GM19025 (cell line): ENCODE data around the gene TRIM3.

ENCODE experiments used
- ATAC-seq: cut with Tn5 transposase; IDR thresholded peaks from one replicate; pipeline ENCODE4 v1.9.1; 2021; ENCODE audit warnings: mild to moderate bottlenecking, low read depth, moderate library complexity; ENCODE audit not compliant: unreplicated experiment

The TRIM3 gene

DNA sequence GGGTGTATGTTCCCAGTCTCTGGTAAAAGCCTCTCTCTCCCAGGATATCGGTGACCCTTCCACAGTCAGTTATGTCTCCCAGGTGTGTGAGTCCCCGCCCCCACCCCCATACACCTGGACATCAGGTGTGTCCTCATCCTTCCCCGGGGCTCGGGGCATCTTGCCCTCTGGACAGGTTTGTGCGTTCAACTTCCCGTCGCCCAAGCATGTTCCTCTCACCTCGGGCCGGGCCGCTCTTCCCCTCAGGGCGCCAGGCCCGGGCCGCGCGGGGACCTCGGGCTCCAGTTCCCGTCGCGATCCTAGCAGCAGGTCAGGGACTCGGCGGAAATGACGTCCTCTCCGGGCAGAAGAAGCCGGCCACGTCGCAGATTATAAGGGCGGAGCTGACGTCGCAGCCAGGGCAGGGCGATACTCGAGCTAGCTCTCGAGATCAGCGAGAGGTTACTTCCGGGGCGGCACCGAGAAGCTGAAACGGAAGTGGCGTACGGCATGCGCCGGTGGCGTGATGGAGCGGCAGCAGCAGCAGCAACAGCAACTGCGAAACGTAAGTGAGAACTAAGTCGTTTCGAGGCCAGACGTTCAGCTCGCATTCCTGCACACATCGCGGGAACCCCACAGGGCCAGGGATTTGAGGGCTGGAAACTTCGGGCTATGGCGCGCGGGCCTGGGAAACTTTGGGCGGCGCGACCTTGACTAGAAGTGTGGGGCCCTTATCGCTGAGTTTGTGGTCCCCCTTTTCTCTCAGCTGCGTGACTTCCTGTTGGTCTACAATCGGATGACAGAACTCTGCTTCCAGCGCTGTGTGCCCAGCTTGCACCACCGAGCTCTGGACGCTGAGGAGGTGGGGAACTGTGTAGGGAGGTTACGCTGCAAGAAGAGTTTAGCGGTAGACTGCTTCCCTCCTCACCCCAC lies 7.5 kb upstream of the TRIM3 start, which contains the start of the genes ARFIP2 and TIMM10B:
TSS of gene ARFIP2 (minus strand) at position 320 of the 912 bp plus-strand sequence. CDS start 910 bp downstream, outside the sequence.
TSS of gene TIMM10B (plus strand) at position 490 of the 912 bp plus-strand sequence. CDS start at position 506, 16 bp downstream.
- peak; percentile 99 for ATAC-seq

DNA sequence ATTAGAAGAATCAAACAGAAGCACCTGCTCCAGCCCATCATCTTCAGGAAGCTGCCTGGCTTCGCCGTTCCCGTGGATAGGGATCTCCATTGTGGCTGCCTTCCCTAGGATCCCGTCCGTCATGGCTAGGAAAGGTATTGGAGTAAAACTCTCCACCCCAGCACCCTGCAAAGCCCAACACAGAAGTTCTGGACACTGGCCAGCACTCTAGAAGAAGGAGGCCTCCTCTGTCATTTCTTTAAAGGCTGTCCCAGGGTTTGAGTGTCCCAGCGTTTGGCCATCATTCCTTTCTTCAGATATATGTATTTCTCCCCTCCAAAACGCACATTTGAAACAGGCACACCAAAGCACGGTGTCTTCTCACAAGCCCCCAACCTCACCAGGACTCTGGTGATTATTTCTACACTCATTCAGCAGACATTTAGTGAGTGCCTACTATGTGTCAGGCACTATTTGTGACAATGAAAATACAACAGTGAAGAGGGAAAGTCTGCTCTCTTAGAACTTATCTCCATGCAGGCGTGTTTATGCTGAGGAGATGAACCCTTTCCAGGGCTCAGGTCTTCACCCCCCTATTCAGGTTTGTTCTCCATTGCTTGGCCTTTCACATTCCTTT lies 6.7 kb upstream of the TRIM3 start:
- ATAC-seq = no peak

DNA sequence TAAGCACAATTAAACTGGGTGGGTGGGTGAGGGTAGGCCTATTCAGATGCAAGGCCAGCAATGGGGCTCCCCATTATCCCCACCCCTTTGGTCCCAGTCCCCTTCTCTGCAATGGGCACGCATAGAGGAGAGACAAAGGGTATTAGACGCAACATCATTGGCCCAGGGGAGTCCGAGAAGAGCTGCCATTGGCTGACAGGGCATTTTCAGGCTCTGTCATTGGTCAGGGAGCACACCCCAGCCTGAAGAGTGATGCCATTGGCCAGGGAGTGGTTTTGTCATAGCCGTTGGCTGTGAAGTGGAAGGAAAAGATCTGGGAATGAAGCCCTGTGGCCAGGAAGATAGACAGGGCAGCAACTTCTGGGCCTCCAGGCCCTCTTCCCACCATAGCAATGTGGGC lies 2.8 kb upstream of the TRIM3 start:
- no peak for ATAC-seq

DNA sequence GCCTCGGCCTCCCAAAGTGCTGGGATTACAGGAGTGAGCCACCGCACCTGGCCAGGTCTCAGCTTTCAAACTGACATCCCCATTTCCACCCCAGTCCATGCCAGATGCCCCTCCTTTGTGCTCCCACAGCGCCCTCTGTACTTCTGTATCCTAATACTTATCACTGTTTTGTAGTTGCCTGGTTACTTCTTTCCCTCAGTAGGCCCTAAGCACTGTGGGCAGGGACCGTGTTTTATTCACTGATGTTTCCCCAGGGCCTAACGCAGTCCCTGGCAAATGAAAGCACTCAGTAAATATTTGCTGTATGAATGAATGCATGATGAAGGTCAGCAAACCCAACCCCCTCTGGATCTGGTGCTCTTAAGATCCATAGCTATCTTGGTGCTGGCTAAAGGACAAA lies 2.2 kb upstream of the TRIM3 start:
- no peak for ATAC-seq

DNA sequence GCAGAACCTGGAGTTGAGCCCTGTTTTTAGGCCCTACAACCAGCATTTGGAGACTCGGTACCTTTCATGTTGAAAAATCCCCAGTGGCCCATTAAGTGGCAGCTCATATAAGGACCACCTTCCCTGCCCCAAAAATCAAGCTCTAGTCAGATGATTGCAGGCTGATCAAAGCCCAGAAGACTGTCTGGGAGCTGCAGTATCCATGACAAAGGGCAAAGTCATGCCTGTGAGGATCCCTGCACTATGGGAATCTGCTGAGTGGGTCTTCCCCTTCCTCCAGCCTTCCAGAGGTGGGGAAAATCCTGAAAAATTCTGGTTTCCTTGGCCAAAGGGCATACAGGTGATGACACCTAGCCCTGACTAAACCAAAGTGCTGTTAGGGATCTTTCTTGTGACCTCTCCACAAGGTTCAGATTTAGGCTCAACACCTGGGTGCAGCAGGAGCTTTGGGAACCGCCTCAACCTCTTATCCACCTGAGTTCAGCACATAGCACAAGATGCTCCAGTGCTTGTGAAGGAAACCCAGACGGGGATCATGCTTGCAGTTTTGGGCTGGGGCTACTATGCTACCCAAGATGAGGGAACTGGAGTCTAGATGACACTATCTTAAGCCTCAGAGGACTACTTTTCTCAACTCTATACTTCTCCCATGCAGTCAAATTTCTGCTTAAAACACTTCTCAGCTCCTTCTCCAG lies 1.2 kb upstream of the TRIM3 start:
- ATAC-seq = no peak

DNA sequence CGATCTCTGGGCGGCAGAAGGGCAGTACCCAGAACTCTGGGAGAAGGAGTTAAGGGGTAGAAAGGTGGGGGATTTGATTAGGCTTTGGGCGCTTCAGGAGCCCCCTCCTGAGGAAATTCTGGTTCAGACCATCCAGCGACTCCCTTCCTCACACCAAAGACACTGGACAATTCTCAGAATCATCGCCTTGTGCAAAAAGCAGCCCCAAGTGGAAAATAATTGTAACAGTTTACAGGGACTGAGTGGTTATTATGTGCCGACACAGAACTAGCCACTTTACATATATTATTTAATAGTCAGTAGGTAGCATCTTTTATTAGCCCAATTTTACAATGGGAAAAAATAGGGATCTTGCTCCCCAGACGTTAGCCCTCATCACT lies 662 bp upstream of the TRIM3 start:
- ATAC-seq = no peak

DNA sequence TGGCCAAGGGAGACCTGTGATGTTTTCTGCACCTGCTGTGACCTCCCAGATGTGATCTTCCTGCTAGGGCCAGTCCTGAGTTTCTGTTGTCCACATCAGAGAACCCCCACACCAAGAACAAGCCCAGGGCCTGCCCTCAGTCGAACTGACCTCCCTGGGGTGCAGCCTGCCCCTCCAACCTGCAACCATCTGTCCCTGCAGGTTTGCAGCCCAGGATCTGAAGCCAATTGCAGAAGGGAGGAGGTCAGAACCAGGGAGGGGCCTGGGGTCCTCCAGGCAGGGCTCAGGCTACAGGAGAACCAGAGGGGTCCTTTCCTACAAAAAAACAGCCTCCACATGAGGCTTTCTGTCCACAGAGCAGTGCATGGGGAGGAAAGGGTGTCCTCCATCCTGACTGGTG lies 807 bp downstream of the TRIM3 start:
- ATAC-seq = no peak

DNA sequence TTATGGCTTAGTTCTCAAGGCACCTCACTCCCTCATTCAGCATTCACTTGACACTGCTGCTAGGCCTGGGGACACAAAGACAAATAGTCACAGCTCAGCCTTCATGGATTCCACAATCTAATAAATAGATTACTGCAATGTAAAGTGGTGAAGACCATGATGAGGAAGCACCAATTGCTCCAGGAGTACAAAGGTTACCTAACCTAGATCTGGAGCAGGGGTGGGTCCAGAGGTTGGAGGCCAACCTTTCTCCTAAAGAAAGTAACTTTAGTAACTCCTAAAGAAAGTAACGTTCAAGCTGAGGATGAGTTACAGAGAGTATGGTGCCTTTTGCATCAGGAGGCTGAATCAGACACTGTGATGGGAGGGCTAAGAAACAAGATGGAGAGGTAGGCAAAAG lies 4.1 kb downstream of the TRIM3 start:
- ATAC-seq = no peak

DNA sequence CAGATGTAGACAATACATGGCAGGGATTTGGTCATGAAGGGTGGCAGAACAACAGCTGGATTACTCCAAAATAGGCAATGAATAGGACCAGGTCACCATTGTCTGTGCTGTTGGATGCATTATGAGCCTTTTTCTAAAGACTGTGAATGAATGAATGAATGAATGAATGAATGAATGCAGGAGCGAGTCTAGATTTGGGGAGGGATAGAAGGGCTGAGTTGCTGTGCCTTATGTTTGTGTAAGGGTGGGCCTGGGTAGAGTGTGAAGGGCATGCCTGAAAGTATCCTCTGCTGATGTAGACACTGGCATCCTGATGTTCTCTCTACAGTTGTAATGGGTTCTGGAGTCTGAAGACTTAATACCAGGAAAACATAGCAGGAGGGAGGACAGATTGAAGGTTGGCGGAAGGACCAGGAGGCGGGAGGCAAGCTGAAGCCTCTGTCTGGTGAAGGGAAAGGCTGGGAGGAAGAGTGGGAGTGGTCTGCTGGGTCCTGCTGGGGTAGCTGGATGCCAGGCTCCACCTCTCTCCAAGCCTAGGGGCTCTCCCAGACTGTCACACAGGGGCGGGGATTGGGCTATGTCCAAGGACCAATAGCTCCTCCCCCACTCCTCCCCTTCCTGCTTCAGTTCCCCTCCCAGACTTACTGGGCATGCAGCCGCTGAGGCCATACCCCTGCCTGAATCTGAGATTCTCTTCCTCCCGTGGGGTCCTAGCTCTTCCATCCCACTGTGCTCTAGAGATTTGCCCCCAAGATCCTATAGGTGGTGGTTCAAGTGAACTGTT lies 4.8 kb downstream of the TRIM3 start:
- peak; percentile 36 for ATAC-seq

DNA sequence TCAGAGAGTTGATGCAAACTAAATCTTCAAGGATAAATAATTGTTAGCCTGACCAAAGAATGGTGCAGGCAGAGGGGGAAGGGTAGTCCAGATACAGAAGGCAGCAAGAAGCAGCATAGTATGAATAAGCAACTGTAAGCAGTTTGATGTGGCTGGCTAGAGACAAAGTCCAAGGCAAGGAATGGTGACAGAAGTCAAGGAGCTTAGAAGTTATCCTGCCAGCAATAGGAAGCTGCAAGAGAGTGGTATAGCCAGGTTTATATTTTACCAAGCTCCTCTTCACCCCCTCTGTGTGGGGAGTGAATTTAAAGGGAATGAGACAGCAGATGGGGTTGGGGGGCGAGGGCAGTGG lies 14.7 kb downstream of the TRIM3 start:
- no peak for ATAC-seq

DNA sequence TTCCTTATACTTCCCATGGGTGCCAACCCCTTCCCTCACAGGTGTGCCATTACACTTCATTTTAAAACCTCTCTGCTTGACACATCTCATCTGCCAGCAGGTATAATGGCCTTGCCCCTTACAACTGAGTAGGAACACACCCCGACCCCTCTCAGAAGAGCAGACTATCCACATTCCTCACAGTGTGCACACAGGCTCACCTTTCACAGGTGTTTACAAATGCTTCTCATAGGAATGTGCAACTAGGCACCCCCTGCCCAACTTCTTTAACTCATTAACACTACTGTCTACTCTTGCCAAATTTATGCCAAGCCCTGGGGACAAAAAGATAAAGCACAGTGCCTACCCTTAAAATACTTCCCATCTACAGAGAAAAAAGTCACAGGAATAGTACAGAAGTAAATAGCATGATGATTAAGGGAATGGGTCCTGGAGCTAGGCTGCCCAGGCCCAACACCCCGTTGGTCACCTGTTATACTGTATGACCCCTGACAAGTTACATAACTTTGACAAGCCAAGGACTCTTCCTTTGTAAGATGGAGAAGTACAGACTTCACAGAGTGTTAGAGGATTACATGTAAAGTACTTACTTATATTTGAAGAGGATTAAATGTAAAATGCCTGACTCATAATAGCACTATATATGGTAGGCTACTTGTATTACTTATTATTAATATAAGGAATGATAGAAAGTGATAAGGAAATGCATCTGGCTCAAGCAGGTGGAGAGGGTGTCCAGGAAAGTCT lies 15.2 kb downstream of the TRIM3 start:
- ATAC-seq = no peak

DNA sequence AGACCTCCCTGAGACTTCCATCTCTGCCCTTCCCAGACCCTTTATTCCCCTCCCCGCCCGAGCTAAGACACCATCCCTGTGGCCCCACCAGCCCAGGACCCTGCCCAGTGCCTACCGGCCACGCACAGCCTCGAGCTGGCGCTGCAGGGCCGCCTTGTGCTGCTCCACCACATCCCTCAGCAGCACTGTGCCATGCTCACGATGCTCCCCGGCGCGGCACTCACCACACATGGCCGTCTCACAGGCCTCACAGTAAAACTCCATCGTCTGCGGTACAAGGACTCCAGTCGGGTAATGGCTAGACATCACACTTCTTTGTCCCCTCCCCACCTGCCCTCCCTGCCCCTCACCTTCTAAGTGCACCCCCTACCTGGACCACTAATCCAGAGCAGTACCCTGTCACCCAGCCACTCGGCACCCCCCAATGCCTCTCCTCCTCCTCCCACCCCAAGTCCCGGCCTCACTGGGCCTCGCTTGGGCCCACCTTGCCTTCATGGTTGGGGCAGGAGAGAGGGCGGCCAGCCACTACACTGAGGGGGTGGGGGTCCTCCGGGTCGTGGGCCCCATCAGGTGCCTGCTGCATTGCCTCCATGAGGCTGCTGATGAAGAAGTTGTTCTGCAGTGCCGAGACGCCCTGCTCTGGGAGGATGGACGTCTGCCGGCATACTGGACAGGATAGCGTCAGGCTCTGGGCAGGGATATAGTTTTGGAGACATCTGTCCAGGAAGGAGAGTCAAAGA lies 16.0 kb downstream of the TRIM3 start:
- no peak for ATAC-seq

DNA sequence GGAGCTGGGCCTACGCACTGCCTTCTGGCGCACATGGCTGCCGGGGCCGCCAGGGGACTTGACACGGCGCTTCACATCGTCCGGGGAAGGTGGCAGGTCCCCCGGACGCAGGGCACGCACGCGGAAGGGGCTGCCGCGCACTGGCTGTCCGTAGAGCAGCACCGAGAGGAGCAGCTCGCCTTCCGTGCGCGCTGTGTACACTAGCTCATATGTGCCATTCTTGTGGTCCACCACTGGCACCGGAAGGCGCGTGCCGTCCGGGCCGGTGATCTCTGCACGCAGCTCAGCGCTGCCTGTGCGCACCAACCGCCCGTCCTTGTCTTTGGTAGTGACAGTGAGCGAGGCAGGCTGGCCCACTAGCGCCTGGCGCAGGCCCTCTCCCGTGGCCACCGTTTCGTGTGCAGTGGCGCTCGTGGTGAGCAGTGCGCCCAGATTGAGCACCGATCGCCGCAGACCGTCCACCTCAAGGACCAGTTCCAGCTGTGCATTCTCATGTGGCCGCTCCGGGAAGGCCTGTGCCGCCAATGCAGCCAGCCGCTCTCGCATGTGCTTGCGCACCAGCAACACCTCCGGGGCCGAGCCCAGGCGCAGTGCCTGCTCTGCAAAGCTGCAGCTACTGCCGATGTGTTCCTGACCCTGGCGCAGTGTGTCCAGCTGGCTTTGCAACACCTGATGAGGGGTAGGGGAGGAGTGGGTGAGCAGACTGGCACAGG lies 17.2 kb downstream of the TRIM3 start:
- no peak for ATAC-seq

DNA sequence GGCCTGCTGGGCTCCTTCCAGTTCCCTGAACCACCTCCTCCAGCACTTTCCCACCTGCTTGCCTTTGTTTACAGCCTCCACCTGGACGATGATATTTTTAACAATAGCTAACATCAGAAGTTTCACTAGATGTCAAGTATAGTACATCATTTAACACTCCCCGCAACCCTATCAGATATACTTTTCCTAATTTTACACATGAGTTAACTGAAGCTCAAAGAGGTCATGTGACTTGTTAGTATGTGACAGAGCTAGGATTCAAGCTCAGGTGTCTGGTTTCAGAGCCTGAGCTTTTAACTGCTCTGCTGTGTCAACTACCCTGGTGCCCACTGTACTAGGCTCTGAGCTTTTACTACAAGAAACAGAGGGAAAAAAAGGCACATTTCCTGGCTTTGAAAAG lies 18.7 kb downstream of the TRIM3 start:
- no peak for ATAC-seq

DNA sequence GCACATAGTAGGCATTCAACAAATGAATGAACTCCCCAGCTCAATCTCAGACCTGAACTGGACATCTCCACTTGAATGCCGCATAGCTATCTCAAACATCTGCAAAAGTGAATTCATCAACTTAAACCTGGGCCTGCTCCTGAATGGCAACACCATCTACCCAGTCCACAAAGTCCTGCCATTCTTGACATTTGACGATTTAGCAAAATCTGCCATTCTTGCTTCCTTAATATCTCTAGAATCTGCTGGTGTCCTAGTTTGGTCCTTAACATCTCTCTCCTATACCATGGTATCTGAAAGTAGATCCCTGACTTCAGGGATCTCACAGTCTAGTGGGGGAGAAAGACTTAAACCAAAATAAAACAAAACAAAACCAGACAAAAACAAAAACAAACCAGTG lies 20.6 kb downstream of the TRIM3 start:
- no peak for ATAC-seq

DNA sequence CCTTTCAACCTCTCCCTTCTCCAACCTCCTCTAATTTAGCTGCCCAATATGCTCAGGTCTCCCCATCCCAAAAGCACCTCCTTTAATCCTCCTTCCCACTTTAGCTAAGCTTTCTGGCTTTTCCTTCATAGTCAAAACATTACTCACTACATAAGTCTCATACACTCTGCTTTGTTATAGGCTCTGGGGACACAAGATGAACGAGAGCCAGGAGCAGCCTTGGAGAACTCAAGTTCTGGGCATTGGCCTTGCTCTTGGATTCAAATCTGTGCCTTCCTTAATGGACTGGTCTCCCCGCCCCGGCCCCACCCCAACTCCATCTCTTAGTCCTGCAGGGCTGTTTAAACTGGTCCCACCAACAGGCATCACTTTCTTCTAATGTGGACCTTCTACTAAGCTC lies 21.5 kb downstream of the TRIM3 start:
- ATAC-seq = no peak

DNA sequence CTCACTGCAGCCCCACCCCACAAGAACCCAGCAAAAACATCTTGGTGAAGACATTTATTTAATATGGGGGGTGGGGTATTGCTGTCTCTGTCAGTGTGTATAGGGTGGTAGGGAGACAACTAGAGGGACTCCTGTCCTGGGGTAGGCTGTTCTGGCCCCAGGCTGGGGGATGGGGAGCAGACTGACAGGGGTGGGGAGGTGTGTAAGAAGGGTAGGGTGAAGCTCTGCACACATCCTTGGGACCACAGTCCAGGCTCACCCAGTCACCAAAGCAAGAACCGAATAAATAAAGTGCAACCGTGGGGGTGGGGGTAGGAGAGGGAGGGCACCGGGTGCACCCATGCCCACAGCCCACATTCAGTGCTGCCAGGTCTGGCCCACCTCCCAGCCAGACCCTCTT lies 25.2 kb downstream of the TRIM3 start:
- ATAC-seq = no peak

DNA sequence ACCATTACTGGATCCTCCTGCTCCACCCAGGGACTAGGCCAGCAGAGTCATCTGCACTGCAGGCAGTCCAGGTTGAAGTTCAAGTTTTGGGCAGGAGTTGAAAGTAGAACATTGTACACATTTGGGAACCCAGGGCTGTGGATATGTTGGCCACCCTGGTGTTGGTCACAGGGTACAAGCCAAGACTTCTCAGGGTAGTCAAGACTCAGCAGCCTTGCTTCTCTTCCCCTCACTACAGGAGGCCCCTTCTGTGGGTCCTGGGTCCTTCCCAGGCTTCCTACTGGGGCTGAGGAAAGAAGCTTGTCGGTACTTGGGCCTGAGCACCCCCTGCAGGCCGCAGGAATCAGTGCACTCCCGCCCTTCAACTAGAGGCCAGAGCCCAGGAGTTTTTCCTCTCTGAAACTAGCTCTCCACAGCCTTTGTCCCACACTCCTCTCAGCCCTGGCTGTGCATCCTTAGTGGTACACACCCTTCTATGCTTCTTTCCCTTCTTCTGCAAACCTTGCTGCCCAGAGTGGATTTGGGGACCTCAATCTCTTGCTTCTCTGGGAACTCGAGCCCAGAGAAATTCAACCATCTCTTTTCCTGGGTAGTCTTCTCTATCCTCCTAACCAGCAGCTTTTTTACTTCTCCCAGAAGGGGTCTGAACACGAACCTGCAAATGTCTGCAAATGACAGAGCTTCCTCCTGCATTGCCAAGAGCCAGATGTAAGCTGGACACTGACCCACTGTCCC lies 30.3 kb downstream of the TRIM3 start:
- ATAC-seq = no peak
